NCI-H1436 (cell line): ENCODE results near the gene PPP2R2C.

Source experiments
- DNase-seq: peaks from one replicate; lab custom pipeline; 2025; lab: John Stamatoyannopoulos, UW

Gene PPP2R2C

DNA sequence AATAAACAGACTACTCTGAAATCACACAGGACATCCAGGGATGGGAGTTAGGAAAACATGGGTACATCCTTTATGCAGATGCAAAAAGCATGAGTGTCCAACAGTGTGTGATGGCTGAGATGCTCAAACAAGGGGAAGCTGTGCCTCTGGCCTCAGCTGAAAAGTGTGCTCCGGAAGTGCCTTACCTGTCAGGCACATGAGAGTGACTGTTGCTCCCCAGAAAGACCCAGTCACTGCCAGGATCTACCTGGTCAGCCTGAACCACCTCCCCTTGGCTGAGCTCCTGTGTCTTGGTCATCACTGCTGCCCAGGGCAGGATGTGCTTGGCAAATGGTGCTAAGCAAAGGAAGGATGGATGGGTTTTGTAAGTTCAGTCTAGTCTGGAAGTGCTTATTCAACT is 4.0 kb downstream of the PPP2R2C start:
- no peak for DNase-seq

- DNase-seq, result no peak
Measured at GRCh38 chr4:6467600-6467999, 4.8 kb downstream of the PPP2R2C start.

DNA sequence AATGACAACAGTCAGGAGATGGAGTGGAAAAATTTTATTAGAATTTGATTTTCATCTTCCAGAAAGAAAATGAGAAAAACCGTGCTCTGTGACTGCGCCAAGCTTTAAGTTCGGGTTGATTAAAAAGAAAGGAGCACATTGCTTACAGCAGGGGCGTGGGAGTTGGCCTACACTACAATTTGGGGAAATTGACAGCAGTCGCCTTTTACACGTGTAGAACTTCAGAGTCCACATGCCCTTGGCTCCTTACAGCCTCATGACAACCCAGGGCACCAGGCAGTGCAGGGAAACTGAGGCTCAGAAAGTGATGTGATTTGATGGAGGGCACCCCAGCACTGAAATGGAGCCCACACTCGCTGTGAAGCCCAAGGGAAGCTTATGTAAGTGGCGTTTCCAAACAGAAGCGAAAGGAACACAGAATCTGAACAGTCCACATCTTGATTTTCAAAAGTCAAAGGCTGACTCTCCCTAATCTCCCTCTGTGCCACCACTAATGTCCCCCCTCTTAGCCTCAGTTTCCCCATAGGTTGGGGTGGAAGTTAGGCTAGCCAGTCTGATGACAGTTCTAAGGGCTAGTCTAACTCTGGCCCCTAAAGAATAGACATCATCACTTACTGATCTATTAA is 5.5 kb downstream of the PPP2R2C start:
- DNase-seq, result no peak

- no peak for DNase-seq
Measured at GRCh38 chr4:6465955-6466354, 6.5 kb downstream of the PPP2R2C start.

- DNase-seq, result no peak
Measured at GRCh38 chr4:6464842-6465588, 7.4 kb downstream of the PPP2R2C start.

DNA sequence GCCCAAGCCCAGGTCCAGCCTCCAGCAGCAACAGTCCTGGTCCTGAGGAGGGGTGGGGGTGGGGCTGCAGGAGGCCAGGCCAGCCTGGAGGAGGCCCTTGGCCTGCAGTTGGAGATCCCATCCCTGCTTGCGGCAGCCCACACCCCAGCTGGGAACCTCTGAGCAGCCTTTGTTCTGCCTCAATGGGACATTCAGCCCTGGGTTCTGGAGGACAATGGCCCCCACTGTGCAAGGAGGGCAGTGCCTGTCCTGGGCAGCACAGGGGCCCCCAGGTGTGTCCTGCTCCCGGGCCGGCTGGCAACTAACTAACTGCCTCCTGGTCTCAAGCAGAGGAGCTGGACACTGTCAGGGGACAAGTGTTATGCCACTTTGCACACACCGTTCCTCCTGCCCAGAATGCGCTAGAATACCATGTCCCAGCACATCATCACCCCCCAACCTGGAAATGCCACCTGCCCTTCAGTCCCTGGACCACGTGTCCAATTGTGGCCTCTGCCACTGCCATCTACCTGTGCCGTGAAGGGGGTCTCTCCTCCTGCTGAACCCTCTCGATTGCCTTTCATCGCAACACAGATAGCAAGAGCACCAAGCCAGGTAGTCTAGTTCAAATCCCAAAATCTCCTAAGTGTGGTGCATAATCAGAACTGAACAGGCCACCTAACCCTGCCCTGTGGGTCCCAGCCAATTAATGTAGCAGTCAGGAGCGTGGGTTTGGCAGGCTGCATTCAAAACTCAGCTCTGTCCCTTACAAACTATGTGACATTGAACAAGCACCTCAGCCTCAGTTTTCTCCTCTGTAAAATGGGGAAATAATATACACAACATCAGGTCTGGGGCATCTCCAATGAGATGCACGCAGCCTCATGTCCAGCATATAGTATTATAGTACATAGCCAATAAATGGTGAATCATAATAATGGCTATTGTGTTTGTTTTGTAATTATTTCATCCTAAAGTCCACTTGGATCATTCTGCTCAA is 8.8 kb downstream of the PPP2R2C start:
- DNase-seq, result no peak

- DNase-seq, result no peak
Measured at GRCh38 chr4:6461301-6462165, 10.9 kb downstream of the PPP2R2C start.

GRCh38 chr4:6460876-6461275 is 11.5 kb downstream of the PPP2R2C start:
- no peak for DNase-seq

DNA sequence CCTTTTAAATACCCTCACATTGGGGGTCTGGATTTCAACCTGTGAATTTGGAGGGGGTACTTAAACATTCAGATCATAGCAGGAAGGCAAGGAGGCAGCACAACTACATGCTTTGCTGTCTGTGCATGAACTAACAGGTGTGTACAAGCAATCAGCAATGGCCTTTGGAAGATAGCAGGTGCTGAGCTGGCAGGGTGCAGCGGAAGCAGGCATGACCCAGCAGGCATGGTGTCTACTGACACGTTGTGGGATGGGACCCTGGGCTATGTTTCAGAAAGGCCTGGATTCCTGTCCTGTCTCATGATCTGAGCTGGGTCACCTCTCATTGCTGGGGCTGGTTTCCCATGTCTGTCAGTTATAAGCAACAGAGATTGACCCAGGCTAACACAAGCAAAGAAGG is 13.9 kb downstream of the PPP2R2C start:
- no peak for DNase-seq

- no peak for DNase-seq
Measured at GRCh38 chr4:6456450-6456849, 16.0 kb downstream of the PPP2R2C start.

DNA sequence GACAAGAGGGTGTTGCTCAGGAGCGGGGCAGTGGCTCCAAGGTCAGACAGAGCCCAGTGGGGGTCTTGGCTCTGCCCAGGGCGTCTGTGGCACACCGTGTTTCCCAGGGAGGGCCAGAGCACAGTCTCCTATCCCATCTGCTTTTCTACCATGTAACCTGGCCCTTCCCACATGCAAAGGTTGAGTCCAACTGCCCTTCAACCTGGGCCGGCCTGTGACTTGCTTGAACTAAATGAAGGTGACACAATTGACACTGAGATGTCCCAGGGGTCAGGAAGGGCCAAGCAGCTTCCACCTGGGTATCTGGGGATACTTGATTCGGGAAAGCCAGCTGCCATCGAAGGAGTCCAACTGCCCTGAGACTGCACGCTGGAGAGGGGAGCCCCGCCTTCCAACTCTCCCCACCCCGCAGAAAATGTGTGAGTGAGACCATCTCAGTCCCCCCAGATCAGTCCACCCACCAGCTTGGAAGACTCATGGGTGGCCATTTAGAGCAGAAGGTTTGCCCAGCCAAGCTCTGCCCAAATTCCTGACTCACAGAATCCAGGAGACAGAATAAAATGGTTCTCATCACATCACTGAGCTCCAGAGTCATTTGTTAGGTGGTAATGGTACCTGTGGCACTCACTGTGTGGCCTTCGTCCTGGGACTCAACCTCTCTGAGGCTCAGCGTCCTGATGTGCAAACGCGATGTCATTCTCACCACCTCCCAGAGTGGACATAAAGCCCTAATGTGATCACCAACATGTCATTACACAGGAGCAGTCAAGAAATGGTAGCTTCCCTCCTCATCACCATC is 18.1 kb downstream of the PPP2R2C start:
- DNase-seq, result no peak

GRCh38 chr4:6453688-6453990 is 18.8 kb downstream of the PPP2R2C start:
- DNase-seq, result no peak

GRCh38 chr4:6452897-6453687 is 19.3 kb downstream of the PPP2R2C start:
- no peak for DNase-seq

DNA sequence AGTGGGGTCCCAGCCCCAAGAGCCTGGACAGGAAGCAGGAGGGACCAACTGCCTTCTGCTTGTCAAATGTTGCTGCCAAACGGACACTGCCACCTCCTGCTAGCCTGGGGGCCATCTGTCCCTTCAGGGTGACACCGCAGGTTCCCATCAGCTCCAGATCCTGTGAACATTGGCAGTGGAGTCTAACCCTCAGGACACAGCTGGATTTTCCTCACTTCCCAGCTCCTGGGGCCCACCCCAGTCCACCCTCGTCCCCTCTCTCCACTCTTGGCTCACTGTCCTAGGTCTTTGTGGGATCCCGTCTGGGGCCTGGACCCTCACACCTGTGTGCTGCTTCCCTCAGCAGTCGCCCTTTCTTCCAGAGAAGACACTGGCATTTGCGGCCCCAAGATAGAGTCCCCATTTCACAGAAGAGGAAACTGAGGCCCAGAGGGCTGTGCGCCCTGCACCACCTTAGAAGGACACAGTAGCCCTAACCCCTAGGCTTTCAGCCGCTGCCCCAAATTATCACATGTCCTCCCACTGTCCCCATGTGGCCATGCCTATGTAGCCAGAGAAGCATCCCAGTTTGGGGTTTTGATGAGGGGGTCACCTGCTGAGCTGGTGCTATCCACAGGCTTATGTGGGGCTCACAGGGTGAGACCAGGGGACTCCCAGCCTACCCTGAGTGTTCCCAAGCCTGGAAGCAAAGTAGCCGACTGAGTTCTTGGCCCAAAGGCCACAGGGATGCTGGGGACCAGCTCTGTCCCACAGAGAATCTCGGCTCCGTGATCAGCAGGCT is 20.1 kb downstream of the PPP2R2C start:
- DNase-seq, result no peak

- DNase-seq, result no peak
Measured at GRCh38 chr4:6451309-6451708, 21.1 kb downstream of the PPP2R2C start.

DNA sequence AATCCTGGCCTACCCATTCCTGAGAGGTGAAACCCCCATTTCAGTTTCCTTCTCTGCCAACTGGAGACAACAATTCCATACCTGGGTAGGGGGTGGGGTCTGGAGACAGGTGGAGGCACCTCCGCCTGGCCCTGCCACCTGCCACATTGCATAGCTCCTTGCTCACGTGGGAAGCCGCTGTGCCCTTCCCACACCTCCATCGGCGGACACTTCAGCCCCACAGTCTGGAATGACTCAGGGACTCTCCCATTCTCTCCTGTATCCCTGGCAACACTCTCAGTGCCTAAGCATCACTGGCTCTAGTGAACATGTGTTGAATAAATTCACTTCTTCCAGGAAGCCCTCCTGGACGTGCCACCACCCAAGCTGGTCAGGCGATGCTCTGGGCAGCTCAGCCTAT is 21.7 kb downstream of the PPP2R2C start:
- no peak for DNase-seq

- DNase-seq, result no peak
Measured at GRCh38 chr4:6449746-6450369, 22.6 kb downstream of the PPP2R2C start.

DNA sequence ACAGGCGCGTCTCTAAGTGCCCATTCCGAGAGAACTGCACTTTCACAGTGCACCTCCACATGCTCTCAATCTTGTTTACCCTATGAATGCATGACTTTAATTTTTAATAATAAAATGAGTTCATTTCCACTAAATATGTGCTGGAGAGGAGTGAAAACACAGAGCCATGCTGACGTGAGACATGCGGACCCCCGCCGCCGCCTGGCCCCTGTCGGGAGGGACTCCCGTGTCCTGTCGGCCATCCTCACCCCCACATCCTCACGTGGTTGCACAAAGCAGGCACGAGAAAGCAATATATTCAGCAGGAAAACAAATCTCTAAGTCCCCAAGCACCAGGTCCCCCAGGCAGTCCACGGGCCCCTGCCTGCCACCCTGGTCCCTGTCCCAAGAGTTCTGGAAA is 23.1 kb downstream of the PPP2R2C start:
- no peak for DNase-seq
